Frontal cortex (tissue), 4 donors: Measurements from ENCODE around the gene VILL. TPM values are rescaled to one million over a fixed set of nuclear protein-coding genes. Genes with fewer than 3 reads are reported as not detected.

ENCODE experiments used
- DNase-seq, 2 donors: peaks; one replicate each; pipeline ENCODE4 v3.0.0; 2012; ENCODE audit warnings: low spot score in 2 of 2
- FAIRE-seq: peaks from 2 replicates; lab custom pipeline; 2012; peaks lifted over from hg19 to GRCh38; lab: Jason Lieb, UNC
- total RNA-seq: library from RNA; depleted of rRNA; stranded (reverse); fragments of >200 nt; gene quantifications from one replicate; pipeline ENCODE4 v1.2.3, GENCODE V29; 2014
- donor health status: control.
- donor health status: control.
- donor health status: control.

The VILL gene
- 9.8 TPM for total RNA-seq

- FAIRE-seq (no peak), DNase-seq (no peak)
Observed at GRCh38 chr3:37990527-37990926, at the start of gene VILL. Gene VILL, plus strand, starts transcription at chr3:37990786. Its CDS starts 2,887 bp downstream, at chr3:37993673.

GRCh38 chr3:37941608-37942508 lies 48.7 kb upstream of the VILL start:
- FAIRE-seq (no peak), DNase-seq (no peak)

- no peak for DNase-seq
- no peak for FAIRE-seq
Observed at GRCh38 chr3:37942646-37943045, 47.9 kb upstream of the VILL start.

GRCh38 chr3:37943126-37943525 lies 47.5 kb upstream of the VILL start:
- DNase-seq: no peak
- FAIRE-seq: no peak

GRCh38 chr3:37943631-37944314 lies 46.8 kb upstream of the VILL start:
- DNase-seq (no peak), FAIRE-seq (no peak)

GRCh38 chr3:37944391-37944842 lies 46.2 kb upstream of the VILL start:
- no peak for FAIRE-seq

GRCh38 chr3:37945156-37945806 lies 45.3 kb upstream of the VILL start:
- DNase-seq (no peak), FAIRE-seq (no peak)

More at GRCh38 chr3:37944391-37944842, 46.2 kb upstream of the VILL start:
- DNase-seq: no peak

GRCh38 chr3:37945807-37946530 lies 44.6 kb upstream of the VILL start:
- FAIRE-seq (no peak), DNase-seq (no peak)

GRCh38 chr3:37946531-37946889 lies 44.1 kb upstream of the VILL start:
- DNase-seq: no peak
- FAIRE-seq: no peak

GRCh38 chr3:37949866-37950265 lies 40.7 kb upstream of the VILL start:
- DNase-seq (no peak), FAIRE-seq (no peak)

GRCh38 chr3:37952564-37952963 lies 38.0 kb upstream of the VILL start:
- FAIRE-seq (no peak), DNase-seq (no peak)

- no peak for FAIRE-seq
Observed at GRCh38 chr3:37953226-37953625, 37.4 kb upstream of the VILL start.

GRCh38 chr3:37953707-37954394 lies 36.7 kb upstream of the VILL start:
- FAIRE-seq: no peak

More at GRCh38 chr3:37953226-37953625, 37.4 kb upstream of the VILL start:
- DNase-seq: no peak

GRCh38 chr3:37954881-37955280 lies 35.7 kb upstream of the VILL start:
- DNase-seq: no peak
- no peak for FAIRE-seq

More at GRCh38 chr3:37953707-37954394, 36.7 kb upstream of the VILL start:
- DNase-seq: no peak

GRCh38 chr3:37955918-37956707 lies 34.5 kb upstream of the VILL start:
- DNase-seq: no peak
- FAIRE-seq: no peak

- FAIRE-seq (no peak), DNase-seq (no peak)
Observed at GRCh38 chr3:37956723-37957538, 33.7 kb upstream of the VILL start.

- FAIRE-seq: no peak
- no peak for DNase-seq
Observed at GRCh38 chr3:37957539-37957936, 33.0 kb upstream of the VILL start.
